GM12878 (cell line): ENCODE data around the gene ADGRE1. TPM values are rescaled to one million over a fixed set of nuclear protein-coding genes. Genes with fewer than 3 reads are reported as not detected.

ENCODE experiments used
- ATAC-seq: fragments of 200-7000 bp; cut with Tn5 transposase; 3 replicates; pipeline ENCODE4 v1.9.1; 2020; ENCODE audit warnings: mild to moderate bottlenecking, moderate library complexity
- BruUV-seq: library from RNA; stranded (reverse); fragments of 400-500 nt; replicated peaks from 2 replicates; lab custom pipeline; 2021; lab: Mats Ljungman, UMichigan
- CTCF ChIA-PET: fragments of 300-600 bp; sonication (Branson Sonifier 250); formaldehyde crosslinking; extraction: SDS; loops from one replicate; lab custom pipeline; 2021; ENCODE audit warnings: inconsistent platforms; lab: Yijun Ruan, JAX
- POLR2A ChIA-PET: fragments of 350-600 bp; formaldehyde crosslinking; extraction: SDS; loops from one replicate; lab custom pipeline; 2021; ENCODE audit warnings: inconsistent platforms; lab: Charles Lee
- RAD21 ChIA-PET: fragments of 300-600 bp; sonication (Branson Sonifier 250); formaldehyde crosslinking; loops from one replicate; lab custom pipeline; 2023; ENCODE audit warnings: antibody characterized with exemption; ENCODE audit not compliant: unreplicated experiment; lab: Charles Lee
- SMC1A ChIA-PET: fragments of 300-600 bp; sonication (Branson Sonifier 250); formaldehyde crosslinking; loops from one replicate; lab custom pipeline; 2023; ENCODE audit not compliant: unreplicated experiment, uncharacterized antibody; lab: Charles Lee
- DNase-seq: peaks from one replicate; pipeline ENCODE4 v3.0.0-alpha.2; 2011; ENCODE audit warnings: low read depth, low spot score
- FAIRE-seq: peaks from 3 replicates; lab custom pipeline; 2011; peaks lifted over from hg19 to GRCh38; lab: Jason Lieb, UNC
- H2AFZ ChIP-seq: 2 replicates; pipeline ENCODE4 v1.6.0; 2011; ENCODE audit warnings: low read depth, low read length, control low read depth; ENCODE audit not compliant: control insufficient read depth
- H3K27ac ChIP-seq: 2 replicates; pipeline ENCODE4 v1.5.1; 2011; ENCODE audit warnings: control low read depth; ENCODE audit not compliant: control insufficient read depth, insufficient read depth
- H3K27me3 ChIP-seq, 2 experiments: replicated peaks in 1 of 2; 2 replicates each; pipeline versions ENCODE4 v1.6.0 to v1.6.1; 2011; ENCODE audit warnings: low read length in 1 of 2; ENCODE audit not compliant: control insufficient read depth in 2 of 2, insufficient read depth in 2 of 2
- H3K36me3 ChIP-seq, 2 experiments: 2 replicates each; pipeline ENCODE4 v1.5.1; 2011; ENCODE audit warnings: low read length in 1 of 2; ENCODE audit not compliant: control insufficient read depth in 2 of 2, insufficient read depth in 2 of 2
- H3K4me1 ChIP-seq: 2 replicates; pipeline ENCODE4 v1.6.1; 2011; ENCODE audit warnings: mild to moderate bottlenecking, low read length, moderate library complexity, mixed read lengths; ENCODE audit not compliant: control insufficient read depth, insufficient read depth
- H3K4me2 ChIP-seq: 2 replicates; pipeline ENCODE4 v1.6.0; 2011; ENCODE audit warnings: control low read depth; ENCODE audit not compliant: control insufficient read depth, insufficient read depth
- H3K4me3 ChIP-seq: fragments of 200-600 bp; sonication (generic); 2 replicates; pipeline ENCODE4 v1.5.1; 2016
- H3K79me2 ChIP-seq: 2 replicates; pipeline ENCODE4 v1.6.0; 2011; ENCODE audit warnings: low read length; ENCODE audit not compliant: control insufficient read depth, insufficient read depth
- H3K9ac ChIP-seq: 2 replicates; pipeline ENCODE4 v1.8.0; 2011; ENCODE audit warnings: low read length, control low read depth, mixed read lengths; ENCODE audit not compliant: control insufficient read depth, insufficient read depth
- H3K9me3 ChIP-seq: replicated peaks from 3 replicates; pipeline ENCODE4 v1.5.1; 2011; ENCODE audit warnings: mild to moderate bottlenecking, low read length; ENCODE audit not compliant: control insufficient read depth, insufficient read depth
- H4K20me1 ChIP-seq: 2 replicates; pipeline ENCODE4 v1.6.0; 2011; ENCODE audit not compliant: control insufficient read depth, insufficient read depth
- ATF3 ChIP-seq: IDR thresholded peaks from 2 replicates; pipeline ENCODE4 v1.6.1; 2011; ENCODE audit warnings: low read depth, mild to moderate bottlenecking, low read length, moderate library complexity, borderline replicate concordance; ENCODE audit errors: extremely low read depth
- CREM ChIP-seq: IDR thresholded peaks from 2 replicates; pipeline ENCODE4 v1.6.1; 2014; ENCODE audit warnings: antibody characterized with exemption, low read depth
- HDAC6 ChIP-seq: fragments of 200-600 bp; sonication (generic); IDR thresholded peaks from one replicate; pipeline ENCODE4 v1.8.0; 2017; ENCODE audit warnings: antibody characterized with exemption; ENCODE audit not compliant: unreplicated experiment
- IKZF2 ChIP-seq, 2 experiments: fragments of 450-650 bp; IDR thresholded peaks; 2 replicates each; pipeline ENCODE4 v1.6.1; 2017; ENCODE audit warnings: mild to moderate bottlenecking in 2 of 2, moderate library complexity in 2 of 2
- JUNB ChIP-seq: IDR thresholded peaks from 2 replicates; pipeline ENCODE4 v1.6.1; 2016; ENCODE audit warnings: antibody characterized with exemption, mild to moderate bottlenecking
- MYB ChIP-seq: fragments of 150-350 bp; IDR thresholded peaks from 2 replicates; pipeline ENCODE4 v1.6.1; 2014; ENCODE audit warnings: mild to moderate bottlenecking, low read depth, low read length, borderline replicate concordance
- NFXL1 ChIP-seq: fragments of 450-650 bp; IDR thresholded peaks from 2 replicates; pipeline ENCODE4 v1.6.1; 2017; ENCODE audit warnings: antibody characterized with exemption, mild to moderate bottlenecking, borderline replicate concordance
- NFYA ChIP-seq: IDR thresholded peaks from 2 replicates; pipeline ENCODE4 v1.6.1; 2011; ENCODE audit warnings: low read depth, mild to moderate bottlenecking, low read length, improper control_type of control experiment, borderline replicate concordance
- NR2F1 ChIP-seq: fragments of 450-650 bp; conservative IDR thresholded peaks from 2 replicates; pipeline ENCODE4 v1.6.1; 2017; ENCODE audit warnings: mild to moderate bottlenecking
- POU2F2 ChIP-seq: IDR thresholded peaks from 3 replicates; pipeline ENCODE4 v1.6.1; 2011; ENCODE audit warnings: low read depth, mild to moderate bottlenecking, low read length, borderline replicate concordance
- RBBP5 ChIP-seq: fragments of 200-600 bp; sonication (generic); conservative IDR thresholded peaks from 2 replicates; pipeline ENCODE4 v1.6.1; 2016
- SIN3A ChIP-seq: IDR thresholded peaks from 2 replicates; pipeline ENCODE4 v1.6.1; 2012; ENCODE audit warnings: low read depth, low read length, improper control_type of control experiment
- SMAD5 ChIP-seq: IDR thresholded peaks from 2 replicates; pipeline ENCODE4 v1.6.1; 2016; ENCODE audit warnings: antibody characterized with exemption, low read depth
- SREBF2 ChIP-seq: IDR thresholded peaks from 2 replicates; pipeline ENCODE4 v1.6.1; 2012; ENCODE audit warnings: mild to moderate bottlenecking, low read length
- STAT3 ChIP-seq: IDR thresholded peaks from 2 replicates; pipeline ENCODE4 v1.6.1; 2011; ENCODE audit warnings: low read depth, low read length, improper control_type of control experiment
- TARDBP ChIP-seq: IDR thresholded peaks from 2 replicates; pipeline ENCODE4 v1.6.1; 2016; ENCODE audit warnings: borderline replicate concordance
- YY1 ChIP-seq: IDR thresholded peaks from 2 replicates; pipeline ENCODE4 v1.6.1; 2011; ENCODE audit warnings: low read depth, mild to moderate bottlenecking, low read length
- ZNF24 ChIP-seq: fragments of 450-650 bp; IDR thresholded peaks from 2 replicates; pipeline ENCODE4 v1.6.1; 2017; ENCODE audit warnings: antibody characterized with exemption, mild to moderate bottlenecking
- ZNF384 ChIP-seq: IDR thresholded peaks from 2 replicates; pipeline ENCODE4 v1.6.1; 2012; ENCODE audit warnings: low read depth, mild to moderate bottlenecking, low read length, improper control_type of control experiment, borderline replicate concordance
- ZZZ3 ChIP-seq: IDR thresholded peaks from 2 replicates; pipeline ENCODE4 v1.6.1; 2011; ENCODE audit warnings: low read depth; ENCODE audit not compliant: control insufficient read depth, insufficient read length
- WGBS: methylation state at CpG from one replicate; pipeline ENCODE4 v1.1.6; 2016; ENCODE audit warnings: low lambda C conversion rate; ENCODE audit not compliant: insufficient replicate concordance, insufficient coverage; ENCODE audit errors: missing lambda C conversion rate; 5-methylcytosine and 5-hydroxymethylcytosine counted together
- in situ Hi-C: fragments of 300-500 bp; cut with MboI; formaldehyde crosslinking; loops from 9 replicates; pipeline ENCODE4 v1.14.3; 2018; ENCODE audit warnings: mixed read lengths
- intact Hi-C: fragments of 100-400 bp; cut with micrococcal nuclease; formaldehyde crosslinking; loops from one replicate; pipeline ENCODE4 v1.14.2; 2022; ENCODE audit not compliant: unreplicated experiment
- polyA plus RNA-seq, 11 experiments: library from polyadenylated mRNA; depleted of rRNA in 4 of 11; unstranded in 6 of 11; stranded (reverse) in 5 of 11; fragments of >200 nt; fragmentation: Nextera tagmentation in 4 of 11; fragmentation: Illumina TruSeq in 1 of 11; extraction: Ambion mirVana in 4 of 11; extraction: Trizol in 1 of 11; gene quantifications; 1 replicate in 1 of 11; 2 replicates in 10 of 11; pipeline versions ENCODE4 v1.2.1 to v1.2.3, GENCODE V29; 2011 to 2016; ENCODE audit warnings: inconsistent platforms in 2 of 11, missing spikeins in 2 of 11, low read depth in 1 of 11
- total RNA-seq, 4 experiments: library from RNA; depleted of rRNA in 3 of 4; stranded (reverse); fragments of >200 nt in 3 of 4; fragmentation: Illumina TruSeq in 1 of 4; extraction: Trizol in 1 of 4; gene quantifications; 2 replicates each; pipeline versions ENCODE4 v1.2.1 to v1.2.3, GENCODE V29; 2013 to 2021
- TF ChIP-seq, protein P1 (sequence below): fragments of 450-650 bp; IDR thresholded peaks from 2 replicates; pipeline ENCODE4 v1.6.1; 2017; ENCODE audit warnings: mild to moderate bottlenecking, moderate library complexity
- TF ChIP-seq, protein P2 (sequence below): IDR thresholded peaks from 2 replicates; pipeline ENCODE4 v1.6.1; 2012; ENCODE audit warnings: low read depth, low read length, improper control_type of control experiment

The ADGRE1 gene
- total and polyA plus RNA-seq, 10 of the 15 experiments (the other 5 are each of a cell fraction or from before 2014, with no cell fraction given) = 7.9 to 35.7 (median 9.9) TPM

DNA sequence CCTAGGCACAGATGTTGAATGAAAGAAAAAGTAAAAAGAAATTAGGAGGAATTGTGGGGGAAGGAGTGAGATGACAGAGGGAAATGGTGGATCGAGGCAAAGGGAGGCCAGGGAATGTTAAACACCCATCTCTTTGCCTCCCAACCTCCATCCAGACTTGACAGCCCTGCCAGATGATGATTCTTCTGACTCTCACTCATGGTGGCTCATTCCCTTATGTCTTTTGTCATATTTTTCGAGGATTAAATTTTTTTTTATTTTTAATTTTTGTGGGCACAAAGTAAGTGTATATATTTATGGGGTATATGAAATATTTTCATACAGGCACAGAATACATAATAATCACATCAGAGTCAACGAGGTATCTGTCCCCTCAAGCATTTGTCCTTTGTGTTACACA, 42.8 kb downstream of the ADGRE1 start (continued):
- TF ChIP-seq, protein P1, sequence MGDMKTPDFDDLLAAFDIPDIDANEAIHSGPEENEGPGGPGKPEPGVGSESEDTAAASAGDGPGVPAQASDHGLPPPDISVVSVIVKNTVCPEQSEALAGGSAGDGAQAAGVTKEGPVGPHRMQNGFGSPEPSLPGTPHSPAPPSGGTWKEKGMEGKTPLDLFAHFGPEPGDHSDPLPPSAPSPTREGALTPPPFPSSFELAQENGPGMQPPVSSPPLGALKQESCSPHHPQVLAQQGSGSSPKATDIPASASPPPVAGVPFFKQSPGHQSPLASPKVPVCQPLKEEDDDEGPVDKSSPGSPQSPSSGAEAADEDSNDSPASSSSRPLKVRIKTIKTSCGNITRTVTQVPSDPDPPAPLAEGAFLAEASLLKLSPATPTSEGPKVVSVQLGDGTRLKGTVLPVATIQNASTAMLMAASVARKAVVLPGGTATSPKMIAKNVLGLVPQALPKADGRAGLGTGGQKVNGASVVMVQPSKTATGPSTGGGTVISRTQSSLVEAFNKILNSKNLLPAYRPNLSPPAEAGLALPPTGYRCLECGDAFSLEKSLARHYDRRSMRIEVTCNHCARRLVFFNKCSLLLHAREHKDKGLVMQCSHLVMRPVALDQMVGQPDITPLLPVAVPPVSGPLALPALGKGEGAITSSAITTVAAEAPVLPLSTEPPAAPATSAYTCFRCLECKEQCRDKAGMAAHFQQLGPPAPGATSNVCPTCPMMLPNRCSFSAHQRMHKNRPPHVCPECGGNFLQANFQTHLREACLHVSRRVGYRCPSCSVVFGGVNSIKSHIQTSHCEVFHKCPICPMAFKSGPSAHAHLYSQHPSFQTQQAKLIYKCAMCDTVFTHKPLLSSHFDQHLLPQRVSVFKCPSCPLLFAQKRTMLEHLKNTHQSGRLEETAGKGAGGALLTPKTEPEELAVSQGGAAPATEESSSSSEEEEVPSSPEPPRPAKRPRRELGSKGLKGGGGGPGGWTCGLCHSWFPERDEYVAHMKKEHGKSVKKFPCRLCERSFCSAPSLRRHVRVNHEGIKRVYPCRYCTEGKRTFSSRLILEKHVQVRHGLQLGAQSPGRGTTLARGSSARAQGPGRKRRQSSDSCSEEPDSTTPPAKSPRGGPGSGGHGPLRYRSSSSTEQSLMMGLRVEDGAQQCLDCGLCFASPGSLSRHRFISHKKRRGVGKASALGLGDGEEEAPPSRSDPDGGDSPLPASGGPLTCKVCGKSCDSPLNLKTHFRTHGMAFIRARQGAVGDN = no peak
- TF ChIP-seq SMAD5 (no peak), ZNF24 (no peak), RBBP5 (no peak)

- intact Hi-C loops (no loop called here), in situ Hi-C loops (no loop called here)
- H3K36me3 ChIP-seq = peaks cover 0 to 3% of the 10 kb centered on the region in 2 experiments; a peak in 1 of 4 replicates
- H3K4me3 ChIP-seq = no peak overlapping the region
- SMC1A ChIA-PET = no interaction called here
- no peaks in the 10 kb centered on the region for H3K79me2 ChIP-seq
- H3K27me3 ChIP-seq = no peaks in the 10 kb centered on the region
- 49% methylated on average over 3 of the region's 3 CpGs for WGBS
- H3K9ac ChIP-seq = no peak overlapping the region
- TF ChIP-seq JUNB = no peak
- TF ChIP-seq, protein P2, sequence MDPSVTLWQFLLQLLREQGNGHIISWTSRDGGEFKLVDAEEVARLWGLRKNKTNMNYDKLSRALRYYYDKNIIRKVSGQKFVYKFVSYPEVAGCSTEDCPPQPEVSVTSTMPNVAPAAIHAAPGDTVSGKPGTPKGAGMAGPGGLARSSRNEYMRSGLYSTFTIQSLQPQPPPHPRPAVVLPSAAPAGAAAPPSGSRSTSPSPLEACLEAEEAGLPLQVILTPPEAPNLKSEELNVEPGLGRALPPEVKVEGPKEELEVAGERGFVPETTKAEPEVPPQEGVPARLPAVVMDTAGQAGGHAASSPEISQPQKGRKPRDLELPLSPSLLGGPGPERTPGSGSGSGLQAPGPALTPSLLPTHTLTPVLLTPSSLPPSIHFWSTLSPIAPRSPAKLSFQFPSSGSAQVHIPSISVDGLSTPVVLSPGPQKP = no peak
- TF ChIP-seq IKZF2 (IDR thresholded peaks at IDR 0.05) = no peak
- no peak for TF ChIP-seq ZNF384
- no peak for TF ChIP-seq SIN3A
- TF ChIP-seq YY1 = no peak
- no peak for TF ChIP-seq ZNF24
- no peak for TF ChIP-seq STAT3
- no peak for TF ChIP-seq NFXL1
- TF ChIP-seq ZZZ3 = no peak
- TF ChIP-seq SMAD5 = no peak
- TF ChIP-seq SREBF2 = no peak
- TF ChIP-seq NR2F1 = no peak
- TF ChIP-seq CREM = no peak
- no peak for TF ChIP-seq HDAC6
- no peak for TF ChIP-seq POU2F2
- TF ChIP-seq NFYA = no peak
- no peak for TF ChIP-seq ATF3
- TF ChIP-seq MYB = no peak
- no peak for TF ChIP-seq TARDBP
- TF ChIP-seq, all 136 proteins: peak for 0
- Histone ChIP-seq H3K27ac (no peak overlapping the region), H4K20me1 (no peaks in the 10 kb centered on the region), H3K9me3 (no peaks in the 10 kb centered on the region; the same call in 1 of the 3 replicates), H2AFZ (no peak overlapping the region), H3K4me1 (no peaks in the 10 kb centered on the region), H3K4me2 (no peak overlapping the region)
- no TSS peak for BruUV-seq
- ChIA-PET CTCF (no interaction called here), RAD21 (no interaction called here), POLR2A (no interaction called here)
- DNase-seq (no peak), FAIRE-seq (no peak), ATAC-seq (no peak)
These were observed 47.7 kb downstream of the ADGRE1 start for GRCh38 chr19:6935069-6935468.
